ENCODE data around the gene STAMBPL1. TPM values are rescaled to one million over a fixed set of nuclear protein-coding genes. Genes with fewer than 3 reads are reported as not detected.
"Not testable (repeated sequence)": the region's sequence is repeated elsewhere in the genome, so short reads cannot be mapped to it uniquely, and the experiment has no call there.

STAMBPL1 gene
- polyA plus RNA-seq, 3 donors = 1.5 to 1.8 (median 1.6) TPM

DNA sequence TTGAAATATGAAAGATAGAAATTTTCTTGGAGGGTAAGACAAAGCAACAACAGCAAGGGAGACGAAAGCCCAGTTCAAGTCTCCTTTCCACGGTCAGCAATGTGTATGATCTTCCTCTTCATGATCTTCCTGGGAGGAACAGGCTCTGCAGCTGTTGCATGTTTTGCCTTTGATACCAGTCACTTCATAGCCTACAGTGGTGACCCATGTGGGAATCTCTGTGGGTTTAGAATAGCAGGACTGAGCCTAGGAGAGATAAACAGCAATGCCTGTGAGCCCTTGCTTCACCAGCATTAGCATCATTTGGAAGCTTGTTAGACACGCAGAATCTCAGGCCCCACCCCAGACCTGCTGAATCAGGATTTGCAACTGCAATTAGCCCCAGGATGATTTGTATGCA lies 31.8 kb downstream of the STAMBPL1 start:
- no peak for DNase-seq (ENCODE audit: extremely low read depth in 1 of 11, low read depth in 9 of 11, low spot score in 4 of 11)

DNA sequence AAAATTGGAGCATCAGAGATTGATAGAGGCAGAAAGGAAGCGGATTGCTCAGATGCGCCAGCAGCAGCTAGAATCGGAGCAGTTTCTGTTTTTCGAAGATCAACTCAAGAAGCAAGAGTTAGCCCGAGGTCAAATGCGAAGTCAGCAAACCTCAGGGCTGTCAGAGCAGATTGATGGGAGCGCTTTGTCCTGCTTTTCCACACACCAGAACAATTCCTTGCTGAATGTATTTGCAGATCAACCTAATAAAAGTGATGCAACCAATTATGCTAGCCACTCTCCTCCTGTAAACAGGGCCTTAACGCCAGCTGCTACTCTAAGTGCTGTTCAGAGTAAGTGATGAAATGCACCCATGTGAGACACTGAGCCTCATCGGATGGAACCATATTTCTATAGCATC lies 33.1 kb downstream of the STAMBPL1 start:
- DNase-seq (ENCODE audit: extremely low read depth in 1 of 11, low read depth in 9 of 11, low spot score in 4 of 11) = no peak

DNA sequence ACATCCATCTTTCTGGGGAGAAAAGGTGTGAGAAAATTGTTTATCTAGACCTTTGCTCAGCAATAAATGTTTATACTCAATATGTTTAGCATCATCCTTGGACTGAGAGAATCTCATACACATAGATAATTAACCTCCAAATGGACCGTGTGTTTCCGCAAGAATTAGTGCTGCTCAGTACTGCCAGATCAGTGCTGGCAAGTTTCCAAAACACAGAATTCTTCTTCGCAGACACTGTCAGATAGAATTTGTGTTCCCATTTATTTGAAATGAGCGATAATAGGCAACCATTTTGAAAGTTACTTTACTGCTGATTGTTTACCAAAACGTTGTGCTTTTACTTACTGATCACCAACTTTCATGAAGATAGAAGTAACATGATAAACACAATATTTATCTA lies 33.7 kb downstream of the STAMBPL1 start:
- DNase-seq (ENCODE audit: extremely low read depth in 1 of 11, low read depth in 9 of 11, low spot score in 4 of 11) = no peak

DNA sequence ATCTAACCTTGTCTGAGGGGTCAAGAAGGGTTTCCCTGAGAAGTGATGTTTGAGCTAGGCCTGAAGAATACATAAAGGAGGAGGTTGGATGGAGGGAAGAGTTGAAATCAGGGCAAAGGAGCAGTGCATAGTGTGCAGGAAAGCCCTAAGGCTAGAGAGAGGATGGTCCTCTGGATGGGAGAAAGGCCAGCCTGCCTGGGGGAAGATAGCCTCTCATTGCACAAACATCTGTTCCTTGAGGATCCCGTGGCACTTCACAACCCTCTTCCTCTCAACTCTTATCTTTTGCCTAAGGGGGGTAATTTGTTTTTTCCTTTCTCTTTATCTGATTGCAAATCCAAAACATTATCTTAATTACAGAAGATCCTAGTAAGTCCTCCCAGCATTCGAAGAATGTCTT lies 35.7 kb downstream of the STAMBPL1 start:
- DNase-seq (ENCODE audit: extremely low read depth in 1 of 11, low read depth in 9 of 11, low spot score in 4 of 11) = no peak

DNA sequence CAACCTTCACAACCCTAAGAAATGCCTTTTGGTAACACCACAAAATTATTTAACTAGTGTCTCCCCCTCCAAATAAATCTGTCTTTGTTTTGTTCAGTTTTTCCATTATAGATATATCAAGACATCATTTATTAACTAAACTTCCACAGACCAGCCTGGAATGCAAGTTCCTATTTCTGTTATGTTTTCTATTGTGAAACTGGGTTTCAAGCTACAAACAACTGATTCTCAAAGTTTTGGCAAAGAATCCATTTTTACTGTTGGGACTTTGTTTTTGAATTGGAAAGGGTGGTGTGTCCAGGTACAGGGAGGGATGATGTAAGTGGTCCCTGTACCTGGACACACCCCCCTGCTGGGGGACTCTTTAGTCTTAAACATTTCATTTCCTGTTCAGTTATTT lies 36.2 kb downstream of the STAMBPL1 start:
- no peak for DNase-seq (ENCODE audit: extremely low read depth in 1 of 11, low read depth in 9 of 11, low spot score in 4 of 11)

DNA sequence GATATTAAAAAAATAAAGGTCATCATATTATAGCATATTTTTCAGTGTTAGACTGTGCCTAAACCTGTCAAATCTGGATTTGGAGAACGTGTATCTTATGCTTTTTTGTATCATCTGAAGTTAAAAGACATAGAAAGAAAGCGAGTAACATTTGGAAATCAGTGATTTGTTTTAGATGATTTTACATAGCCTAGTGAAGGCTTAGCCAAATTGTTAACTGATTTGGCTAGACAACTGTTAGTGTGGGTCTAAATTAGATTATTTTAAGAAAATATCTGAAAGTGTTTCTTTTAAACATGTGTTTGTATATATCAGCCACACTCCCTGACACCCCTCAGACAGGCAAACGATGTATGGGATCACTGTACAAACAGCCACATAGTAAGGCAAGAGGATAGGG lies 36.9 kb downstream of the STAMBPL1 start:
- no peak for DNase-seq (ENCODE audit: extremely low read depth in 1 of 11, low read depth in 9 of 11, low spot score in 4 of 11)

DNA sequence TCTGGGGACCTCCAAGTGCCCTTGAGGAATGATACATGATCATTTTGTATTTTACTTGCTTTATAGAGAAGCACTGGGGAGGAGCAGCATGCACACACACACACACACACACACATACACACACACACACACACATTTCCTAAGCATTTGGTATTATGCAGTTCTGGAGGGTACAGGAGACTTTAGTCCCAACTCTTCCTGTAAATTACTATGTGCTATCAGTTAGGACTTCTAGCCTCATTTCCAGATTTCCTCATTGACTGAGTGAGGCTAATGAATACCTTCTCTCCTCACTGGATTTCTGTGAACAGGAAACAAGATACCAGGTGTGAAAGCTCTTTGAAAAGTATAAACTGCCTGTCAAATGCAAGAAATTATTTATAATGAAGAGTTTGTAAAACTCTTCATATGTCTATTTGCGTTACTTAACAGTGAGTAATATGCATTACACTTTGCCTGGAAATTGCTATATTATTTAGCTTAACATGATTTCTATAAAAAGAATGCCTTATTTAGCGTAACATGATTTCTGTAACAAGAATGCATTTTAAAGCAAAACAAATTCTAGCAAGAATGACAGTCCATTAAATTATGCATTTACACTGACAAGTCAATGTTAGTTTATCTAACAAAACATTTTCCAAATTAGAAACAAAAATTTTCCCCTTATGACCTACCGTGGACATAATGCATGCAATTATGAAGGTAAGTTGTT lies 38.3 kb downstream of the STAMBPL1 start:
- no peak for DNase-seq (ENCODE audit: extremely low read depth in 1 of 11, low read depth in 9 of 11, low spot score in 4 of 11)

DNA sequence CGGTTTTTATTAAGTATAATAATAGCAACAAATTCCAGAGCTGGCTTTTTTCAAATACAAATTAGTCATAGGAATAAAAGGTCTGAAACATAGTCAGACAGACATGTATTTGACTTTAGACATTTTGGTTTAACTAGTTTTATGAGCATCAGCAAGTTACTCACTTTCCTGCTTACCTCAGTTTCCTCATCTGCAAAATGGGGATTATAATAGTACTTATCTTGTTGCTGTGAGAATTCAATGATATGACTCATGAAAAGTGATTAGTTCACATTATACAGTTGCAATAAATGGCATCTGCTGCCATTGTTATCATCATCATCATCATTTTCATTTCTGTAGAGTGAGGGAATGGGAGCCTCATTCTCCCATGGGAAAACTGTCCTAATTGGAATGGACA lies 39.0 kb downstream of the STAMBPL1 start:
- no peak for DNase-seq (ENCODE audit: extremely low read depth in 1 of 11, low read depth in 9 of 11, low spot score in 4 of 11)

DNA sequence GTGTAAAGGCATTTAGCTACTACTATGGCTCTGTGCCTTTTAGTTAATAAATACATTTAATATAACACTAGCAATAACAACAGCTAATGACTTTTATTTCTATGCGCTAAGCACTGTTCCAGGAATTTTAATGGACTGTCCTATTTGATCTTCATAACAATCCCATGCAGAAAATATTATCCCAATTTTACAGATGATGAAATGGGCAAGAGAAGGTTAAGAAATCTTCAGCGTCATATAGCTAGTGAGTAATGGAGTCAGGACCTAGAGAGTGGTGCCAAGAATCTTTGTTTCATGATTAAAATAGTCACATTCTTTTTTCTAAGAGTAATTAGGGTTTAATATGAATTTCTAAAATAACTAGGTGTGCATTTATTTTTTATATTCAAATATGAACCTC lies 40.2 kb downstream of the STAMBPL1 start:
- no peak for DNase-seq (ENCODE audit: extremely low read depth in 1 of 11, low read depth in 9 of 11, low spot score in 4 of 11)

DNA sequence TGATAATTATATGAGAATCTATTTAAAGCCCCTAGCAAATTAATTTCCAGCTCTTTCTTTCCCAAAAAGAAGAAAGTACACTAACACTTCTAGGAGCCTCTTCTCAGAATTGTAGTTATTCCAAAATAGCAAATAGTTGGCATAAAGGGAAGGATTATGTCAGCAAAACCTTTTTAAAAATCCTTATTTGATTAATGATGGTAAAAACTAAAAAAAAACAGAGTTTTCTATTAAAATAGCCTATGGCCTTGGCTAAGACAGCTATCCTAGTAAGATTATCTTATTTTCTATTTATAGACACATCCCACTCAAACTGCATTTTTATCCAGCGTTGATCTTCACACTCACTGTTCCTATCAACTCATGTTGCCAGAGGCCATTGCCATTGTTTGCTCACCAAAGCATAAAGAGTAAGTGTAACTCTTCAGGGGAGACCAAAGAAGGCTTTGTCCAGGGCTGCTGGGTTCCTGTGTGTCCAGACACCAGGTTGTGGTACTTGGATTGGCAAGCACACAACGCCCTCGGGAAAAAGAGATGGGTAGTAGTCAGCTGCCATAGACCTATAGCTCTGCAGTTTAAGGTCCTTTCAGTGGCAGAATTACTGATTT lies 41.0 kb downstream of the STAMBPL1 start:
- no peak for DNase-seq (ENCODE audit: extremely low read depth in 1 of 11, low read depth in 9 of 11, low spot score in 4 of 11)

DNA sequence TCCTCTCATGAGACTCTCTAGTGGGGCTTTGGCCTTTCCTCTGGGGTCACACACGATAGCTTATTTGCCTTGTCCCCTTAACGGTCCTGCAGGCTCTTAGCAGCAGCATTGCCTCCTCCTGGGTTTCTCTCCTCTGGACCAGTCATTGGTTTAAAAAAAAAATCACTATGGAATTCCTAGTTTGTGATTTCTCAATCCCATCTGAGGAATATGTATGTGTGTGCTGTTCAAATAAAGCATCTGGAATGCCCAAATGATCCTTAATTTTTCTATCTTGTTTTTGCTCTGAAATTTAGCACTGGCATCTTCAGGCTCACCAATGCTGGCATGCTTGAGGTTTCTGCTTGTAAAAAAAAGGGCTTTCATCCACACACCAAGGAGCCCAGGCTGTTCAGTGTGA lies 42.0 kb downstream of the STAMBPL1 start:
- no peak for DNase-seq (ENCODE audit: extremely low read depth in 1 of 11, low read depth in 9 of 11, low spot score in 4 of 11)

DNA sequence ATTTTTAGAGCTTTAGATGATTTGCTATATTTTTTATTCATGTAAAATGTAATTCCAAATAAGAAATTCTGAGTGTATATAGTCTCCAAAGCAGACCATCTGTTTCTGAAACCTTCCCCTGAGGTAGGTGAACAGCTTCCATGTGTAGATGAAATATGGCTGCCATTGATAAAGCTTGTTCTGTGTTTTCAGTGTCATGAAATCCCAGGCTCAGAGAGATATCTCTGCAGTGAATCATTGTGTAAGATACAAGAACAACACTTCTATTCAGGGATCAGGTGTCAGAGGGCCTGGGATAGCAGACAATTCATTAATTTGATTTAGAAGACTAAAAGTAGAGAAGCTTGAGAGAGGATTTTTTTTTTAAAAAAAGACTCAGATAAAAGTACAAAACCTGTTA lies 43.5 kb downstream of the STAMBPL1 start:
- DNase-seq (ENCODE audit: extremely low read depth in 1 of 11, low read depth in 9 of 11, low spot score in 4 of 11) = no peak

DNA sequence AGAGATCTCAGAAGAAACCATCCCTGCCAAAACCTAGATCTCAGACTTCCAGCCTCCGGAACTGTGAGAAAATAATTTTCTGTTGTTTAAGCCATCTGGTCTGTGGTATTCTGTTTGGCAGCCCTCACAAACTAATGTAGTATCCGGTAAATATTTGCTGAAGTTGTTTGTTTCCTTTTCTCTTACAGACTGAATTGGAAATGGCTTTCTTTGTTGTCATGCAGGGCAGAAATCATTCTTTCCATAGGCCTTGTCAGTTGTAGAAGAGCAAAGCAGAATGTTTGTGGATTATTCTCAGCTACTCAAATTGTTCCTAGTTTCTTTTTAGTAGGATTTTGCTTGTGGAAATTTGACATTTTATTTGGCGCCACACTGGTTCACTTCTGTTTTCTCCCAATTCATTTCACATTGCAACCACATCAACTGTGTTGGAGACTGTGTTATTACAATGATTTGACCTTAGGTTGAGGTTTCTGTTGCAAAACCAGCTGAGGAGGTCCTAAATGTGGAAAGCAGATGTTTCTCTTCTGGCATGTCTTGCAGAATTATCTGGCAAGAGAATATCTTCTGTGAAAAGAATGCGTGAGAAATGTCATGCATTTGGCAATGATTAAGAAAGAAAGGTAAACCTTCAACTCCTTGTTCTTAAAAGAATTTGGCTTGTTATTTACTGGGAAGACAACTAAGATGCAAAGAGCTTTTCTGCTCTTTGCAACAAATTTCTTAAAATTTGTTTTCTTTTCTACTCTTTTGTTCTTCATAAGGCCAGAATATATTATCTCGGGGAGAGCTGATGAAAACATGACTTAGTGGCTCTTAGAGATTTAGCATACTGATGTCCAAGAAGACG lies 46.7 kb downstream of the STAMBPL1 start:
- DNase-seq (ENCODE audit: extremely low read depth in 1 of 11, low read depth in 9 of 11, low spot score in 4 of 11) = no peak

DNA sequence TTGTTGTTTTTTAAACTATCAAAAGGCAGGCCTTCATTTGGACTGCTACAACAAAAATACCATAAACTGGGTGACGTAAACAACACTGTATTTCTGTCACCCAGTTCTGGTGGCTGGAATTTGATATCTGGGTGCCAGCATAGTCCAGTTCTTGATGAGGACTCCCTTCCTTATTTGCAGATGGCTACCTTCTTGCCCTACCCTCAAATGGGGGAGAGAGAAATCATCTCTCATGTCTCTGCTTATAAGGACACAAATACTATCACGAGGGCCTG lies 47.3 kb downstream of the STAMBPL1 start:
- DNase-seq (ENCODE audit: extremely low read depth in 1 of 11, low read depth in 9 of 11, low spot score in 4 of 11) = no peak

DNA sequence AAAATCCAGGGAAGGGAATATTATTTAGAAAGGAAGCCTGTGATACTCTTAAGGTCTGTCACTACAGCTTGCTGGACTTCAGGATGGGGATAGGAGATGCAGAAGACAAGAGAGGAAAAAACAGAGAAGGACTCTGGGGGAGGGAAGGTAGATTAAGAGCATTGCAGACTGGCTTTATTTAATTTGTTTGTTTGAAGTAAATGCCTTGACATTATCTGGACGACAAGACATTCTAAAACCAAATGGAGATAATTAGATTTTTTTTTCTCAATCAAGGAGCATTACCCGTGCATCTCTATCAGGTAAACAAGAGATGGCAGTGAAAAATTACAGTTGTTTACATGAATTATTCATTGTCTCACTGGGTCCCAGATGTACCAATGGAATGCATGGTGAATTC lies 48.2 kb downstream of the STAMBPL1 start:
- DNase-seq (ENCODE audit: extremely low read depth in 1 of 11, low read depth in 9 of 11, low spot score in 4 of 11) = no peak

DNA sequence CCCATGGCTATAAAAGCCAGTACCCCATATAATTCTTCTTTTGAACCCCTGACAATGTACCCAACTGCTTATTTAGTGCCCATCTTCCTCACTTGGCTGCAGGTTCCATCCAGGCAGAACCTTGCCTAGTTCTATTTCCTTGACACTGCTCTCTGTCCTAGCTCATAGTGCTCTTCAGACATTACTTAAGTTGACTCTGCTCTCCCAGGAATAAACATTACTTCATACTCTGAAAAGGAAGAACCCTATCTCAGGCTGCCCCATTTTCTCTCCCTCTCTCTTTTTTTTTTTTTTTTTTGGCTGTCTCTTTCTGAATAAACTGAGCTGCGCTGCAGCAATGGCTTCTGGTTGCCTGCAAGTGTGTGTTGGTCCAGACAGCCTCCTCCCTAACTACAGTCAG lies 51.5 kb downstream of the STAMBPL1 start:
- no peak for DNase-seq (ENCODE audit: extremely low read depth in 1 of 11, low read depth in 9 of 11, low spot score in 4 of 11)

DNA sequence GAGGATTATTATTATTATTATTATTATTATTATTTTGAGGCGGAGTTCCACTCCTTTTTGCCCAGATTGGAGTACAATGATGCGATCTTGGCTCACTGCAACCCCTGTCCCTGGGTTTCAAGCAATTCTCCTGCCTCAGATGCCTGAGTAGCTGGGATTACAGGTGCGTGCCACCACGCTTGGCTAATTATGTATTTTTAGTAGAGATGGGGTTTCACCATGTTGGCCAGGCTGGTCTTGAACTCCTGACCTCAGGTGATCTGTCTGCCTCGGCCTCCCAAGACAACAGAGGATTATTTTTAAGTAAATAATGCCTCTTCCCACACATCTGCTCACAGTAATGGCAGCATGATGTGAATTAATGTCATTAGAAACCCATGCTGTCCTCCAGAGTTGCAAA lies 52.0 kb downstream of the STAMBPL1 start:
- DNase-seq (ENCODE audit: extremely low read depth in 1 of 11, low read depth in 9 of 11, low spot score in 4 of 11) = not testable (repeated sequence)

DNA sequence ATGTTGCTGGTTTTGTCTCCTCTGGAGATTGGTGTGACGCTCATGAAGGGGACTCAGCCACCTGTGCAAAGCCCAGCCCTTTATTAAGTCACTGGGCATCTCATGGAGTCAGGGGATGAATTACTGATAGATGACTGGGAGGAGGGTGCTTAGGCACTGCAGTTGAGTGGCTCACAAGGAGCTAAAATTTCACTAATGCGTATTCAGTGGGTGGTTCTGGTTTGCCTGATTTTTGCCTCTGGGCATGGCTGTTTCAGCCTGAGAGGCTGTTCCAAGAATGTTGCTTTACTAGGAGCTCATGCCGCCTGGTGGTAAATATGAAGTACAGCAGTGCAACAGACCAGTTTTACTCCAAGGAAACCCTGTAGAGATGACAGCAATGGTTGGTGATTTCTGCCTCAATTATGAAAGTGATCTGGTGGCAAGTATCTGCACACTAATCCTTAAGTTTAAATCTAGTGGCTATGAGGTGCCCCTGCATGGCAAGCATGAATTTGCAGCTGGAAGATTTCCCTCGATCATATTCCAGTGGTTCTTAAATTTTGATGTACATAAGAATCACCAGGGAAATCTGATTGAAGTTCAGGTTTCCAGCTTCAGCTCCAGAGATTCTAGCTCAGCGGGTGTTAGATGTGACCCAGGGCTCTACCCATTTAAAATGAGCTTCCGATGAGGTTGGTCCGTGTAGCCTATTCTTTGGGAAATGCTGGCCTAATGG lies 52.7 kb downstream of the STAMBPL1 start:
- peak in 5 of 11 donors; percentile 55 to 81 (median 70) for DNase-seq (ENCODE audit: extremely low read depth in 1 of 11, low read depth in 9 of 11, low spot score in 4 of 11)

DNA sequence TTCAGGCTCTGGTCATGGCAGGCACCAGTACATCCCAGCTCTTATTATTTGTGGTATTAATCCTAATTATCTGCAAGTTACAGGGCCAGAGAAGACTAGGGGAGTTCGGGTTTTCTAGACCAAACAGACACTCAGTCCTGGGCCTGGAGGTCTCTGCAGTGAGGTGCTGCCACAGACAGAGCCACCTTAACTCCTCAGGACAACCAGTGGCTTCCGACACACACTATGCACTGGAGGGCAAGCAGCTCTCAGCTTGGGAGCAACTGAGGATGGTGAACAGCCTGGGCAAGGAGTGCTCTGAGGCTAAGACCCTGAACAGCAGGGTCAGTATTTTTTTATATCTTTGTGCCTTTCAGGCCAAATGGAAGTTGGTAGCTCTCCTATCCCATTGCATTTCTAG lies 53.5 kb downstream of the STAMBPL1 start:
- DNase-seq (ENCODE audit: extremely low read depth in 1 of 11, low read depth in 9 of 11, low spot score in 4 of 11) = no peak
